Uterus (tissue), 2 donors: ENCODE data around the gene CADM2.

Experiments
- POLR2A ChIP-seq, 2 donors: fragments of 450-650 bp; IDR thresholded peaks; one replicate each; pipeline ENCODE4 v1.6.1; 2016; ENCODE audit warnings: antibody characterized with exemption in 2 of 2, mild to moderate bottlenecking in 1 of 2, moderate library complexity in 1 of 2
- TF ChIP-seq, protein P1 (sequence below), 4 experiments: fragments of 200-600 bp in 2 of 4; fragments of 450-650 bp in 2 of 4; sonication (generic) in 2 of 4; IDR thresholded peaks; one replicate each; pipeline ENCODE4 v1.5.1; 2016 to 2019; ENCODE audit warnings: antibody characterized with exemption in 4 of 4, mild to moderate bottlenecking in 2 of 4, moderate library complexity in 1 of 4

DNA sequence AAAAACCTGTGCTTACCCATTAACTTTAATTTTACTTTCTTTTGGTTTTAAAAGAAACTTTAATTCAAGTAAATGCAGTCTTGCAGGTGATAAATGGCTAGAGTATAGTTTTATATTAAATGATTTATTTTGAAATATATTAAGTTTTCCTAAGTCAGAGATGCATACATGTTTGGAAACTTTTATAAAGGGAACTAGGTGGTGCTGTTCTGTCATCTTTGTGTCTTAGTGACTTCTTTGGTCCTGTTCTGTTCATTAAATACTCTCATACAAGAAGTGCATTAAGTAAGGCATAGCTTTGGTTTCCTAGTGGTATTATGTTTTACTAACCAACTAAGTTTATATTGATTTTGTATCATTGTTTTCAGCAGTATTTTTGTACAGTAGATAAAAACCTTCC is 15.6 kb downstream of the CADM2 start:
- TF ChIP-seq, protein P1, sequence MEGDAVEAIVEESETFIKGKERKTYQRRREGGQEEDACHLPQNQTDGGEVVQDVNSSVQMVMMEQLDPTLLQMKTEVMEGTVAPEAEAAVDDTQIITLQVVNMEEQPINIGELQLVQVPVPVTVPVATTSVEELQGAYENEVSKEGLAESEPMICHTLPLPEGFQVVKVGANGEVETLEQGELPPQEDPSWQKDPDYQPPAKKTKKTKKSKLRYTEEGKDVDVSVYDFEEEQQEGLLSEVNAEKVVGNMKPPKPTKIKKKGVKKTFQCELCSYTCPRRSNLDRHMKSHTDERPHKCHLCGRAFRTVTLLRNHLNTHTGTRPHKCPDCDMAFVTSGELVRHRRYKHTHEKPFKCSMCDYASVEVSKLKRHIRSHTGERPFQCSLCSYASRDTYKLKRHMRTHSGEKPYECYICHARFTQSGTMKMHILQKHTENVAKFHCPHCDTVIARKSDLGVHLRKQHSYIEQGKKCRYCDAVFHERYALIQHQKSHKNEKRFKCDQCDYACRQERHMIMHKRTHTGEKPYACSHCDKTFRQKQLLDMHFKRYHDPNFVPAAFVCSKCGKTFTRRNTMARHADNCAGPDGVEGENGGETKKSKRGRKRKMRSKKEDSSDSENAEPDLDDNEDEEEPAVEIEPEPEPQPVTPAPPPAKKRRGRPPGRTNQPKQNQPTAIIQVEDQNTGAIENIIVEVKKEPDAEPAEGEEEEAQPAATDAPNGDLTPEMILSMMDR (IDR thresholded peaks at IDR 0.05) = no peak
- no peak for TF ChIP-seq POLR2A (IDR thresholded peaks at IDR 0.05)
